ENCODE measurements around the gene CTSA. TPM values are rescaled to one million over a fixed set of nuclear protein-coding genes. Genes with fewer than 3 reads are reported as not detected.

CTSA gene
- total and polyA plus RNA-seq, 2 experiments from 2014 or later = 39.9 to 63.9 TPM

DNA sequence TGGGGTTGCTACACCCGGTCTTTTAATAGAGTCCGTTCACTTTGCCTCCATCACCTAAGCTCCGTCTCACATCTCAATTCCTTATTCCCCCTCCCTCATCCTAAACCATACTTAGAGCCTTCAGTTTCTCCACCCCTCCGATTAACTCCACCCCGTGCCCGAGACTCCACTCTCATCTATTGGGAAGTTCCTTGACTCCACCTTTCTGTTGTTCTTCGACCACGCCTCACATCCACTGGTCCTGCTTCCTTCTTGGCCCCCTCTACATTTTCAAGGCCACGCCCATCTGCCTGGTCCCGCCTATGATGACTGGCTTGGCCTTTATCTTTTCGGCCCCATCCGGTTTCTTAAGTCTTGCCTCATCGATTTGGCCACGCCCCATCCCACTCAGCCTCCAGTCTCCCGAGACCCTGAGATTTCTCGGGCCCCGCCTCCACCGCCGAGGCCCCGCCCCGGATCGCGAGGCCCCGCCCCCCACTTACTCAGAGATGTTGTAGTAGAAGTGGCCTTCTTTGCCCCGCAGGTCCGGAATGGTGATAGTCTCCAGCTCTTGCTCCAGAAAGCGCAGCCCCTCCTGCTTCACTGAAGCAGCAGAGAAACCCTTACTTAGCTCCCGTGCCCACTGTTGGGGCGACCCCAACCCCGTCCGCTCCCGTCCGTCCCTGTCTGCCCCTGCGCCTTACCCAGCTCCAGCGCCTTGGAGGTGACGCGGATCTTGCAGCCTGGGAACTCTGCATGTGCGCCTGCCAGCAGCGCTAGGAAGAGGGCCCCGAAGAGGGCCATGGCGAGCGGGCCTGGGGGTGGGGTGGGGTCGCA is 19.7 kb downstream of the CTSA start:
- H3K36me3 ChIP-seq (ENCODE audit: insufficient read depth) = peaks cover 5% of the 10 kb centered on the region
- Mint-ChIP-seq H3K4me1 (peaks cover 11% of the 10 kb centered on the region; the same call in 2 of the 3 replicates), H3K27me3 (ENCODE audit: insufficient read depth, low read depth, poor library complexity) (peaks cover 13% of the 10 kb centered on the region), H3K9me3 (no peaks in the 10 kb centered on the region; the same call in 2 of the 3 replicates), H3K4me3 (peak overlapping the region; percentile 87), H3K36me3 (ENCODE audit: low read depth) (peaks cover 43% of the 10 kb centered on the region), H3K27ac (peak overlapping the region; percentile 94)
- H3K9me2 ChIP-seq (ENCODE audit: insufficient read depth) = no peaks in the 10 kb centered on the region
- TF ChIP-seq, protein P1, sequence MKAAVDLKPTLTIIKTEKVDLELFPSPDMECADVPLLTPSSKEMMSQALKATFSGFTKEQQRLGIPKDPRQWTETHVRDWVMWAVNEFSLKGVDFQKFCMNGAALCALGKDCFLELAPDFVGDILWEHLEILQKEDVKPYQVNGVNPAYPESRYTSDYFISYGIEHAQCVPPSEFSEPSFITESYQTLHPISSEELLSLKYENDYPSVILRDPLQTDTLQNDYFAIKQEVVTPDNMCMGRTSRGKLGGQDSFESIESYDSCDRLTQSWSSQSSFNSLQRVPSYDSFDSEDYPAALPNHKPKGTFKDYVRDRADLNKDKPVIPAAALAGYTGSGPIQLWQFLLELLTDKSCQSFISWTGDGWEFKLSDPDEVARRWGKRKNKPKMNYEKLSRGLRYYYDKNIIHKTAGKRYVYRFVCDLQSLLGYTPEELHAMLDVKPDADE (IDR thresholded peaks at IDR 0.05) = no peak
- peak; percentile 88 for TF ChIP-seq POLR2AphosphoS5 (IDR thresholded peaks at IDR 0.05; ENCODE audit: low read depth)
- peaks cover 9% of the 10 kb centered on the region for H4K20me1 ChIP-seq (replicated peaks; ENCODE audit: insufficient read depth)
- peak overlapping the region; percentile 73 for H3K27ac ChIP-seq (ENCODE audit: low read depth)
- no peak overlapping the region for H2AFZ ChIP-seq
- peaks cover 7% of the 10 kb centered on the region; the same call in 1 of the 2 replicates for H3K4me1 ChIP-seq (ENCODE audit: insufficient read depth)
- H3K79me2 ChIP-seq (replicated peaks; ENCODE audit: insufficient read depth) = peaks cover 10% of the 10 kb centered on the region
- peaks cover 8% of the 10 kb centered on the region; the same call in 1 of the 2 replicates for H3F3A ChIP-seq (replicated peaks; ENCODE audit: low read depth)
- DNase-seq (ENCODE audit: low spot score) = peak; percentile 100
- no peaks in the 10 kb centered on the region for H3K27me3 ChIP-seq (ENCODE audit: insufficient read depth)
- peak; percentile 85 for ATAC-seq
- H3K4me2 ChIP-seq = peak overlapping the region; percentile 81
- peak overlapping the region; percentile 91 for H3K4me3 ChIP-seq

DNA sequence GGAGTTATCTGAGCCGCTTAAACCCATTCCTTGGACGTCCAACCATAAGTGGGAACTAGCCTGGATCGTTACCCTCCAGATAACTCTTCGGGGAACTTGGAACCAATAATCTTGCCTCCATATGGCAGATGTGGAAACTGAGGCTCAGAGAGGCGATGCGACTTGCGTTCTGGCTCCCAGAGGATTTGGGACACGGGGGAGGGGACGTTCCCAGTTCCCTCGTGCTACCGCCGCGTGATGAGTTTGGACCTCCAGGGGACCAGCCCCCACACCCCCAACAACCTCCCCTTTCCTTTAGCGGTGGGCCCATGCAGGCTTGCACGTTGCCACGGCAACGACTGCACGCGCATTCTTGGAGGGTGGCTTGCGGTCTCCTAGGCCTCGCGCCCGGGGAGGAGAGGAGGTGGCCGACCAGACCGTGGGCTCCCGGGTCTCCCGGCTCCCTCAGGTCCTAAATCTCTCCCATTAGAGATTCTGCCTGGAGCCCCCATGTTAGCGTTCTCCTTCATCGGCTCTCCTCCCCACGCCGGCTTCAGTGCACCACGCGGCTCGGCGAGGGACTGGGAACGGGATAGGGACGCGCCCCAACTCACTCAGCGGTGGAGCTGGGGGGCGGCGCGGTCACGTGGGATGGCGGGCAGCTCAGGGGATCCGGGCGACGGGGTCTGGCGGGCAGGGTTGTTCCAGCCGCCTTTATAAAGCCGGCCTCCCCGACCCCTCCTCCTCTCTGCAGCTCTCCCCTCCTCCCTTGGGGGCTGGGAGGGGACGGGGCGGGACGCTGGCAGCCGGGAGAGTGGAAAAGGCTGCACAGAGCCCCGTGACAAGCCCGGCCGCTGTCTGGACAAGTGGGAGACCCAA is 20.6 kb downstream of the CTSA start, which contains the start of gene PLTP:
Gene PLTP (minus strand): TSS at position 670 of the 858 bp plus-strand sequence. CDS start 703 bp downstream, outside the sequence.
- Mint-ChIP-seq H3K27me3 (ENCODE audit: insufficient read depth, low read depth, poor library complexity) (peaks cover 13% of the 10 kb centered on the region), H3K36me3 (ENCODE audit: low read depth) (peaks cover 37% of the 10 kb centered on the region), H3K27ac (peak within 1 kb of the TSS; percentile 94), H3K4me1 (peaks cover 11% of the 10 kb centered on the region; the same call in 2 of the 3 replicates), H3K9me3 (no peaks in the 10 kb centered on the region; the same call in 2 of the 3 replicates), H3K4me3 (peak within 1 kb of the TSS; percentile 87)
- TF ChIP-seq EZH2 (IDR thresholded peaks at IDR 0.05; ENCODE audit: low read depth, unreplicated experiment) (no peak), EZH2phosphoT487 (IDR thresholded peaks at IDR 0.05; ENCODE audit: unreplicated experiment) (no peak), POLR2AphosphoS5 (IDR thresholded peaks at IDR 0.05; ENCODE audit: low read depth) (peak; percentile 97)
- H2AFZ ChIP-seq = peak within 1 kb of the TSS; percentile 97
- peak; percentile 83 for DNase-seq (ENCODE audit: low spot score)
- 0 out of 2 replicates have a peak, but pooled peaks cover 5% of the 10 kb centered on the region for H3K36me3 ChIP-seq (ENCODE audit: insufficient read depth)
- H3K4me1 ChIP-seq (ENCODE audit: insufficient read depth) = peaks cover 7% of the 10 kb centered on the region; the same call in 1 of the 2 replicates
- peak within 1 kb of the TSS; percentile 73 for H3K27ac ChIP-seq (ENCODE audit: low read depth)
- ATAC-seq = peak; percentile 56
- peaks cover 9% of the 10 kb centered on the region for H4K20me1 ChIP-seq (replicated peaks; ENCODE audit: insufficient read depth)
- H3K79me2 ChIP-seq (replicated peaks; ENCODE audit: insufficient read depth) = peaks cover 10% of the 10 kb centered on the region
- peak within 1 kb of the TSS; percentile 81 for H3K4me2 ChIP-seq
- no peaks in the 10 kb centered on the region for H3K27me3 ChIP-seq (ENCODE audit: insufficient read depth)
- no peaks in the 10 kb centered on the region for H3K9me2 ChIP-seq (ENCODE audit: insufficient read depth)
- H3K4me3 ChIP-seq = peak within 1 kb of the TSS; percentile 91
- H3F3A ChIP-seq (replicated peaks; ENCODE audit: low read depth) = peaks cover 8% of the 10 kb centered on the region; the same call in 1 of the 2 replicates

DNA sequence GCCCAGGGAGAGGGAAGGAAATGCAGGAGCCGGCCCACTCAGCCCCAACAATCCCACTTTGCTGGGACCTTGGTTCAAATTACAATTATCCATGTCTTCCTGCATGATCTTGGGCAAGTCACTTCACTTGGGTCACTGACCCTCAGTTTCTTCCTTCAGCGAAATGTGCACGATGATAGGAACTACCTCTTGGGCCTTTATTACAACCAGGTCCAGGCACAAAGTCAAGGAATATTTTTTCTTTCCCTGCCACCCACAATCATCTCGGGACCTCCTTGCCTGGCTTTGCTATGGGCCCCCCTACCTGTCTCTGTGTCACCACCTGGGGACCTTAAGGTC is 21.2 kb downstream of the CTSA start:
- H2AFZ ChIP-seq = peak overlapping the region; percentile 97
- ATAC-seq (no peak), DNase-seq (ENCODE audit: low spot score) (no peak)
- H3K4me2 ChIP-seq = peak overlapping the region; percentile 81
- Mint-ChIP-seq H3K36me3 (ENCODE audit: low read depth) (peaks cover 31% of the 10 kb centered on the region), H3K9me3 (no peaks in the 10 kb centered on the region; the same call in 2 of the 3 replicates), H3K27ac (no peak overlapping the region), H3K4me1 (peaks cover 11% of the 10 kb centered on the region; the same call in 2 of the 3 replicates), H3K4me3 (peak overlapping the region; percentile 87), H3K27me3 (ENCODE audit: insufficient read depth, low read depth, poor library complexity) (peaks cover 13% of the 10 kb centered on the region)
- H3K4me1 ChIP-seq (ENCODE audit: insufficient read depth) = peaks cover 7% of the 10 kb centered on the region; the same call in 1 of the 2 replicates
- H3K9me2 ChIP-seq (ENCODE audit: insufficient read depth) = no peaks in the 10 kb centered on the region
- no peak overlapping the region for H3K27ac ChIP-seq (ENCODE audit: low read depth)
- peak overlapping the region; percentile 91 for H3K4me3 ChIP-seq
- peaks cover 10% of the 10 kb centered on the region for H3K79me2 ChIP-seq (replicated peaks; ENCODE audit: insufficient read depth)
- H3F3A ChIP-seq (replicated peaks; ENCODE audit: low read depth) = peaks cover 8% of the 10 kb centered on the region; the same call in 1 of the 2 replicates
- H3K27me3 ChIP-seq (ENCODE audit: insufficient read depth) = no peaks in the 10 kb centered on the region
- peaks cover 9% of the 10 kb centered on the region for H4K20me1 ChIP-seq (replicated peaks; ENCODE audit: insufficient read depth)
- H3K36me3 ChIP-seq (ENCODE audit: insufficient read depth) = 0 out of 2 replicates have a peak, but pooled peaks cover 5% of the 10 kb centered on the region
- TF ChIP-seq CREB1 (CRISPR knock-in tag; IDR thresholded peaks at IDR 0.05; ENCODE audit: low read depth) (no peak), EZH2 (IDR thresholded peaks at IDR 0.05; ENCODE audit: low read depth, unreplicated experiment) (no peak), ZNF114 (CRISPR knock-in tag; IDR thresholded peaks at IDR 0.05) (no peak), ZNF331 (CRISPR knock-in tag; IDR thresholded peaks at IDR 0.05; ENCODE audit: low read depth) (no peak), EZH2phosphoT487 (IDR thresholded peaks at IDR 0.05; ENCODE audit: unreplicated experiment) (no peak), JUNB (IDR thresholded peaks at IDR 0.05; ENCODE audit: unreplicated experiment) (no peak), POLR2AphosphoS5 (IDR thresholded peaks at IDR 0.05; ENCODE audit: low read depth) (no peak), NANOG (IDR thresholded peaks at IDR 0.05; ENCODE audit: borderline replicate concordance) (no peak)
- TF ChIP-seq, protein P1 (IDR thresholded peaks at IDR 0.05) = no peak
- TF ChIP-seq, protein P2, sequence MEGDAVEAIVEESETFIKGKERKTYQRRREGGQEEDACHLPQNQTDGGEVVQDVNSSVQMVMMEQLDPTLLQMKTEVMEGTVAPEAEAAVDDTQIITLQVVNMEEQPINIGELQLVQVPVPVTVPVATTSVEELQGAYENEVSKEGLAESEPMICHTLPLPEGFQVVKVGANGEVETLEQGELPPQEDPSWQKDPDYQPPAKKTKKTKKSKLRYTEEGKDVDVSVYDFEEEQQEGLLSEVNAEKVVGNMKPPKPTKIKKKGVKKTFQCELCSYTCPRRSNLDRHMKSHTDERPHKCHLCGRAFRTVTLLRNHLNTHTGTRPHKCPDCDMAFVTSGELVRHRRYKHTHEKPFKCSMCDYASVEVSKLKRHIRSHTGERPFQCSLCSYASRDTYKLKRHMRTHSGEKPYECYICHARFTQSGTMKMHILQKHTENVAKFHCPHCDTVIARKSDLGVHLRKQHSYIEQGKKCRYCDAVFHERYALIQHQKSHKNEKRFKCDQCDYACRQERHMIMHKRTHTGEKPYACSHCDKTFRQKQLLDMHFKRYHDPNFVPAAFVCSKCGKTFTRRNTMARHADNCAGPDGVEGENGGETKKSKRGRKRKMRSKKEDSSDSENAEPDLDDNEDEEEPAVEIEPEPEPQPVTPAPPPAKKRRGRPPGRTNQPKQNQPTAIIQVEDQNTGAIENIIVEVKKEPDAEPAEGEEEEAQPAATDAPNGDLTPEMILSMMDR (conservative IDR thresholded peaks at IDR 0.05; ENCODE audit: low read depth in 2 of 2) = no peak

Data from GM23338 (cell line).